ENCODE measurements around the gene CPM. TPM values are rescaled to one million over a fixed set of nuclear protein-coding genes. Genes with fewer than 3 reads are reported as not detected.

The CPM gene
- total RNA-seq, 1 experiment from 2014 or later, result 4.2 TPM

GRCh38 chr12:68867606-68868005 lies 65.4 kb downstream of the CPM start:
- ChIA-PET POLR2A (ENCODE audit: unreplicated experiment) (no interaction called here), CTCF (no interaction called here)
- Histone ChIP-seq H3K9me2 (ENCODE audit: insufficient read depth) (no peaks in the 10 kb centered on the region), H2AFZ (no peak overlapping the region), H3K4me2 (no peak overlapping the region), H4K20me1 (ENCODE audit: insufficient read depth) (no peaks in the 10 kb centered on the region), H3F3A (ENCODE audit: insufficient read depth, low read depth) (no peaks in the 10 kb centered on the region), H3K27me3 (ENCODE audit: insufficient read depth, low read depth) (no peaks in the 10 kb centered on the region), H3K4me3 (no peak overlapping the region), H3K9me3 (ENCODE audit: insufficient read depth, low read depth) (no peaks in the 10 kb centered on the region), H3K27ac (no peak overlapping the region), H3K4me1 (replicated peaks; ENCODE audit: insufficient read depth) (no peaks in the 10 kb centered on the region), H3K36me3 (ENCODE audit: low read depth) (no peaks in the 10 kb centered on the region), H3K79me2 (ENCODE audit: low read depth) (no peaks in the 10 kb centered on the region)
- TF ChIP-seq EZH2 (IDR thresholded peaks at IDR 0.05; ENCODE audit: low read depth), result no peak
- TF ChIP-seq, protein P1, sequence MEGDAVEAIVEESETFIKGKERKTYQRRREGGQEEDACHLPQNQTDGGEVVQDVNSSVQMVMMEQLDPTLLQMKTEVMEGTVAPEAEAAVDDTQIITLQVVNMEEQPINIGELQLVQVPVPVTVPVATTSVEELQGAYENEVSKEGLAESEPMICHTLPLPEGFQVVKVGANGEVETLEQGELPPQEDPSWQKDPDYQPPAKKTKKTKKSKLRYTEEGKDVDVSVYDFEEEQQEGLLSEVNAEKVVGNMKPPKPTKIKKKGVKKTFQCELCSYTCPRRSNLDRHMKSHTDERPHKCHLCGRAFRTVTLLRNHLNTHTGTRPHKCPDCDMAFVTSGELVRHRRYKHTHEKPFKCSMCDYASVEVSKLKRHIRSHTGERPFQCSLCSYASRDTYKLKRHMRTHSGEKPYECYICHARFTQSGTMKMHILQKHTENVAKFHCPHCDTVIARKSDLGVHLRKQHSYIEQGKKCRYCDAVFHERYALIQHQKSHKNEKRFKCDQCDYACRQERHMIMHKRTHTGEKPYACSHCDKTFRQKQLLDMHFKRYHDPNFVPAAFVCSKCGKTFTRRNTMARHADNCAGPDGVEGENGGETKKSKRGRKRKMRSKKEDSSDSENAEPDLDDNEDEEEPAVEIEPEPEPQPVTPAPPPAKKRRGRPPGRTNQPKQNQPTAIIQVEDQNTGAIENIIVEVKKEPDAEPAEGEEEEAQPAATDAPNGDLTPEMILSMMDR (conservative IDR thresholded peaks at IDR 0.05), result no peak
- DNase-seq, result no peak
- BruUV-seq (replicated peaks), result no TSS peak
- intact Hi-C loops (cut with micrococcal nuclease; ENCODE audit: unreplicated experiment), result no loop called here

DNA sequence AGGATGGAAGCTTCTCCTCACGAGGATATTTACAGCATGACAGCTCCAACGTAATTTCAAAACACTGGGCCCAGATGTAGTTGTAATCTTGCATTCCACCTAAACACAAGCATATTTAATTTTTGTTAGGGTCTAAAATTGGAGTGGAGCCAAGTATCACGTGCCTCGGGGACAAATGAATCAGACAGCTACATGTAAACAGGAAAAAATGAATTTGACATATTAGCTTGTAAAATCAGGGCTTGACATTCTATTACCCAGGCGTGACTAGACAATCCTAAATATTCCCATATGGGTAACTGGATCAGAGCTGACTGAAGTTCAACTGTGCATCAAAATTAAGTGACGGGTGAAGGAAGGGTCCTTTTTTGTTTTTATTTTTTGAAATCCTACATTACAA lies 66.0 kb downstream of the CPM start:
- no peak for DNase-seq
- CTCF ChIA-PET, result no interaction called here
- Histone ChIP-seq H3K27ac (no peak overlapping the region), H3K9me2 (ENCODE audit: insufficient read depth) (no peaks in the 10 kb centered on the region), H4K20me1 (ENCODE audit: insufficient read depth) (no peaks in the 10 kb centered on the region), H3K27me3 (ENCODE audit: insufficient read depth, low read depth) (no peaks in the 10 kb centered on the region), H3K9me3 (ENCODE audit: insufficient read depth, low read depth) (no peaks in the 10 kb centered on the region), H3K4me2 (no peak overlapping the region), H3K4me1 (replicated peaks; ENCODE audit: insufficient read depth) (no peaks in the 10 kb centered on the region), H3F3A (ENCODE audit: insufficient read depth, low read depth) (no peaks in the 10 kb centered on the region), H2AFZ (no peak overlapping the region), H3K36me3 (ENCODE audit: low read depth) (no peaks in the 10 kb centered on the region), H3K4me3 (no peak overlapping the region), H3K79me2 (ENCODE audit: low read depth) (no peaks in the 10 kb centered on the region)
- no TSS peak for BruUV-seq (replicated peaks)
- TF ChIP-seq, protein P1 (conservative IDR thresholded peaks at IDR 0.05), result no peak
- no peak for TF ChIP-seq EZH2 (IDR thresholded peaks at IDR 0.05; ENCODE audit: low read depth)
- POLR2A ChIA-PET (ENCODE audit: unreplicated experiment), result interaction anchor here (0.6 kb wide), 1 partner anchor 344 kb away, joined by 4 read pairs; no protein-coding TSS in a partner anchor
- intact Hi-C loops (cut with micrococcal nuclease; ENCODE audit: unreplicated experiment), result no loop called here

- intact Hi-C loops (cut with micrococcal nuclease; ENCODE audit: unreplicated experiment), result loop anchor here (2.0 kb wide), 1 partner anchor 289 kb away; no protein-coding TSS in a partner anchor
- Histone ChIP-seq H3K9me3 (ENCODE audit: insufficient read depth, low read depth) (no peaks in the 10 kb centered on the region), H3K4me3 (no peak overlapping the region), H4K20me1 (ENCODE audit: insufficient read depth) (no peaks in the 10 kb centered on the region), H3K4me2 (no peak overlapping the region), H3F3A (ENCODE audit: insufficient read depth, low read depth) (no peaks in the 10 kb centered on the region), H3K27me3 (ENCODE audit: insufficient read depth, low read depth) (no peaks in the 10 kb centered on the region), H3K79me2 (ENCODE audit: low read depth) (no peaks in the 10 kb centered on the region), H3K36me3 (ENCODE audit: low read depth) (no peaks in the 10 kb centered on the region), H3K4me1 (replicated peaks; ENCODE audit: insufficient read depth) (no peaks in the 10 kb centered on the region), H3K9me2 (ENCODE audit: insufficient read depth) (no peaks in the 10 kb centered on the region), H2AFZ (no peak overlapping the region), H3K27ac (no peak overlapping the region)
- CTCF ChIA-PET, result no interaction called here
- TF ChIP-seq EZH2 (IDR thresholded peaks at IDR 0.05; ENCODE audit: low read depth), result no peak
- TF ChIP-seq, protein P1 (conservative IDR thresholded peaks at IDR 0.05), result no peak
- no peak for DNase-seq
- POLR2A ChIA-PET (ENCODE audit: unreplicated experiment), result no interaction called here
- no TSS peak for BruUV-seq (replicated peaks)
Measured at GRCh38 chr12:68865399-68866164, 67.4 kb downstream of the CPM start.
